Activated naive CD8-positive, alpha-beta T cell treated with anti-CD3 and anti-CD28 coated beads, Interleukin-2, amount 50 U/mL, for 24 hours (primary cell): ENCODE data around the gene LIPN.

Experiments
- ATAC-seq: fragments of 150-1000 bp; cut with Tn5 transposase; one replicate; pipeline ENCODE4 v1.10.0; 2021
- DNase-seq: peaks from one replicate; pipeline ENCODE4 v3.0.0; 2021
- H3K27ac Mint-ChIP-seq: one replicate; pipeline ENCODE4 v1.8.0; 2021; ENCODE audit warnings: mild to moderate bottlenecking, mixed read lengths
- H3K27me3 Mint-ChIP-seq: one replicate; pipeline ENCODE4 v1.8.0; 2021; ENCODE audit warnings: mixed read lengths
- H3K36me3 Mint-ChIP-seq: one replicate; pipeline ENCODE4 v1.8.0; 2021; ENCODE audit warnings: low read depth, mixed read lengths
- H3K4me1 Mint-ChIP-seq: one replicate; pipeline ENCODE4 v1.8.0; 2021; ENCODE audit warnings: mixed read lengths
- H3K4me3 Mint-ChIP-seq: one replicate; pipeline ENCODE4 v1.8.0; 2021; ENCODE audit warnings: mild to moderate bottlenecking, moderate library complexity, mixed read lengths
- H3K9me3 Mint-ChIP-seq: one replicate; pipeline ENCODE4 v1.8.0; 2021; ENCODE audit warnings: mixed read lengths

LIPN gene

DNA sequence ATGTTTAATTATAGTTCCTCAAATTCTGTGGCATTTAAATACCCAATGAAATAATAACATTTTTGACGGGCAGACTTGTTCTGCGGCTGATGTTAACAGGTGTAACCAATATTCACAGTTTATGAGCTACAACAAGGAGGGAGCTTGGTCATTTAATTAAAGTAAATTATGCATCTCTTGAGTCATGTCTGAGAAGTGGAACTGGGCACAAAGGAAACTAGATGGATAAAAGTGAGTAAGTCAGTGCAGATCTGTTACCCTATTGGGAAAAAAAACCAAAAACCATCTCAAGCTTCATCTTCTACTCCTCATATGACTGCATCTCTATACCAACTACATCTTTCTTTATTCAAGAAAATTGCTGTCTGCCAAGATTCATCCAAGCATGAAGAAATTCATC lies 67.9 kb downstream of the LIPN start:
- Mint-ChIP-seq H3K4me3 (no peak overlapping the region), H3K27ac (no peak overlapping the region), H3K4me1 (peaks cover 55% of the 10 kb centered on the region), H3K9me3 (no peaks in the 10 kb centered on the region), H3K36me3 (no peaks in the 10 kb centered on the region), H3K27me3 (no peaks in the 10 kb centered on the region)
- DNase-seq = no peak
- peak; percentile 53 for ATAC-seq

GRCh38 chr10:88828310-88828709 lies 68.5 kb downstream of the LIPN start:
- Mint-ChIP-seq H3K36me3 (no peaks in the 10 kb centered on the region), H3K27me3 (no peaks in the 10 kb centered on the region), H3K4me3 (no peak overlapping the region), H3K4me1 (peaks cover 60% of the 10 kb centered on the region), H3K9me3 (no peaks in the 10 kb centered on the region), H3K27ac (no peak overlapping the region)
- DNase-seq (no peak), ATAC-seq (no peak)
